ENCODE results near the gene PITPNB.

DNA sequence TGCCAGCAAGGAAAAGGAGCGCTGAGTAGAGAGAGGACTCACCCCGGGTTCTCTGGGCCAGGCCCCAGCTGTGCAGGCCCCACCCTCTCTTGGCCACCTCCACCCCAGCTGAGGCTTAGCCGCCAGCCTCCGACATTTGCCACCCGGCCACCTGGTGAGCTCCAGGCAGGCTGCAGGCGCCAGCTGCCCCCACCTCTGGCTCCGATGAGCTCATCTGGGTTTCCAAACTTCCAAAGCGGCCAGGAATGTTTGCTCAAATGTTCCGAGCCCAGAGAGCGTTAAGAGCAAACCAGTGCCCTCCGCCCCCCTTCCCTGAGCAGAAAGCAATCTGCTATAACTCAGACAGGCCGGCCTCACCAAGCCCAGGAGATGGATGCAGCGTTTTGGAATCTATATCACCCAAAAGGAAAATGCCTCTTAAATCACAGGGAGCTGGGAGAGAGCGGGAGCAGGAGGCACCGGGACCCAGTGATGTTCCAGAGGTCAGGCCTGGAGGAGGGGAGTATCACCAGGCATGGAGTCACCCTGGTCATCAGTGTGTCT lies 108.4 kb downstream of the PITPNB start:
- TF ChIP-seq, protein P1, sequence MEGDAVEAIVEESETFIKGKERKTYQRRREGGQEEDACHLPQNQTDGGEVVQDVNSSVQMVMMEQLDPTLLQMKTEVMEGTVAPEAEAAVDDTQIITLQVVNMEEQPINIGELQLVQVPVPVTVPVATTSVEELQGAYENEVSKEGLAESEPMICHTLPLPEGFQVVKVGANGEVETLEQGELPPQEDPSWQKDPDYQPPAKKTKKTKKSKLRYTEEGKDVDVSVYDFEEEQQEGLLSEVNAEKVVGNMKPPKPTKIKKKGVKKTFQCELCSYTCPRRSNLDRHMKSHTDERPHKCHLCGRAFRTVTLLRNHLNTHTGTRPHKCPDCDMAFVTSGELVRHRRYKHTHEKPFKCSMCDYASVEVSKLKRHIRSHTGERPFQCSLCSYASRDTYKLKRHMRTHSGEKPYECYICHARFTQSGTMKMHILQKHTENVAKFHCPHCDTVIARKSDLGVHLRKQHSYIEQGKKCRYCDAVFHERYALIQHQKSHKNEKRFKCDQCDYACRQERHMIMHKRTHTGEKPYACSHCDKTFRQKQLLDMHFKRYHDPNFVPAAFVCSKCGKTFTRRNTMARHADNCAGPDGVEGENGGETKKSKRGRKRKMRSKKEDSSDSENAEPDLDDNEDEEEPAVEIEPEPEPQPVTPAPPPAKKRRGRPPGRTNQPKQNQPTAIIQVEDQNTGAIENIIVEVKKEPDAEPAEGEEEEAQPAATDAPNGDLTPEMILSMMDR (IDR thresholded peaks at IDR 0.05; ENCODE audit: low read length): no peak
- no peak for TF ChIP-seq EZH2 (IDR thresholded peaks at IDR 0.05; ENCODE audit: borderline replicate concordance, low read length)
